Measurements from ENCODE around the gene CACNA1F.
A peak's percentile ranks its signal among the peaks of the same experiment; 100 is the strongest.

Gene CACNA1F

GRCh38 chrX:49160908-49161307 is 72.2 kb downstream of the CACNA1F start:
- no peak for TF ChIP-seq RARB (CRISPR knock-in tag; IDR thresholded peaks at IDR 0.05)
- TF ChIP-seq CREB5 (CRISPR knock-in tag; IDR thresholded peaks at IDR 0.05; ENCODE audit: low read depth): no peak
- TF ChIP-seq ZFP30 (CRISPR knock-in tag; IDR thresholded peaks at IDR 0.05): no peak
- no peak for TF ChIP-seq ESRRG (CRISPR knock-in tag; IDR thresholded peaks at IDR 0.05)
- no peak for TF ChIP-seq GLIS3 (CRISPR knock-in tag; IDR thresholded peaks at IDR 0.05)
- TF ChIP-seq OSR1 (CRISPR knock-in tag; IDR thresholded peaks at IDR 0.05): no peak
- TF ChIP-seq PATZ1 (CRISPR knock-in tag; IDR thresholded peaks at IDR 0.05; ENCODE audit: borderline replicate concordance): no peak
- TF ChIP-seq ZNF70 (CRISPR knock-in tag; IDR thresholded peaks at IDR 0.05): no peak
- TF ChIP-seq BACH2 (CRISPR knock-in tag; IDR thresholded peaks at IDR 0.05; ENCODE audit: borderline replicate concordance): no peak
- TF ChIP-seq TOX (CRISPR knock-in tag; IDR thresholded peaks at IDR 0.05; ENCODE audit: borderline replicate concordance): no peak
- TF ChIP-seq POU6F1 (CRISPR knock-in tag; IDR thresholded peaks at IDR 0.05; ENCODE audit: borderline replicate concordance, low read depth): no peak
- TF ChIP-seq SNAI2 (CRISPR knock-in tag; IDR thresholded peaks at IDR 0.05): no peak
- no peak for TF ChIP-seq TSHZ2 (CRISPR knock-in tag; IDR thresholded peaks at IDR 0.05)
- TF ChIP-seq CSRNP3 (CRISPR knock-in tag; IDR thresholded peaks at IDR 0.05): no peak
- TF ChIP-seq ZNF565 (CRISPR knock-in tag; conservative IDR thresholded peaks at IDR 0.05; ENCODE audit: low read depth): no peak
- no peak for ATAC-seq

- no peak for ATAC-seq
- no peak for TF ChIP-seq TOX (CRISPR knock-in tag; IDR thresholded peaks at IDR 0.05; ENCODE audit: borderline replicate concordance)
- TF ChIP-seq ESRRG (CRISPR knock-in tag; IDR thresholded peaks at IDR 0.05): no peak
- no peak for TF ChIP-seq RARB (CRISPR knock-in tag; IDR thresholded peaks at IDR 0.05)
- no peak for TF ChIP-seq ZNF565 (CRISPR knock-in tag; conservative IDR thresholded peaks at IDR 0.05; ENCODE audit: low read depth)
- no peak for TF ChIP-seq CREB5 (CRISPR knock-in tag; IDR thresholded peaks at IDR 0.05; ENCODE audit: low read depth)
- no peak for TF ChIP-seq PPARA (CRISPR knock-in tag; IDR thresholded peaks at IDR 0.05; ENCODE audit: borderline replicate concordance)
Observed at GRCh38 chrX:49157194-49157593, 75.9 kb downstream of the CACNA1F start.

GRCh38 chrX:49155900-49156837 is 77.0 kb downstream of the CACNA1F start:
- TF ChIP-seq TSHZ2 (CRISPR knock-in tag; IDR thresholded peaks at IDR 0.05) (no peak), PATZ1 (CRISPR knock-in tag; IDR thresholded peaks at IDR 0.05; ENCODE audit: borderline replicate concordance) (peak; percentile 81; the same call in 1 of the 2 replicates)
- peak; percentile 94 for ATAC-seq

Data from SK-N-SH treated with all-trans-retinoic acid at 6 μM for 48 hours (cell line).